Adrenal gland (tissue), 5 donors: ENCODE measurements around the gene CD53.

Experiments
- CTCF ChIP-seq, 6 experiments: fragments of 450-650 bp in 4 of 6; fragments of 200-600 bp in 2 of 6; sonication (generic) in 1 of 6; IDR thresholded peaks; 1 replicate in 5 of 6; 2 replicates in 1 of 6; pipeline versions ENCODE4 v1.5.1 to v1.8.0; 2016 to 2021; ENCODE audit warnings: antibody characterized with exemption in 6 of 6, mild to moderate bottlenecking in 2 of 6, moderate library complexity in 1 of 6
- POLR2A ChIP-seq, 2 donors: fragments of 450-650 bp; IDR thresholded peaks; one replicate each; pipeline ENCODE4 v1.6.1; 2017; ENCODE audit warnings: antibody characterized with exemption in 2 of 2, mild to moderate bottlenecking in 2 of 2, moderate library complexity in 1 of 2
- donor health status: DM: no; HTN: no; CAD: no.

DNA sequence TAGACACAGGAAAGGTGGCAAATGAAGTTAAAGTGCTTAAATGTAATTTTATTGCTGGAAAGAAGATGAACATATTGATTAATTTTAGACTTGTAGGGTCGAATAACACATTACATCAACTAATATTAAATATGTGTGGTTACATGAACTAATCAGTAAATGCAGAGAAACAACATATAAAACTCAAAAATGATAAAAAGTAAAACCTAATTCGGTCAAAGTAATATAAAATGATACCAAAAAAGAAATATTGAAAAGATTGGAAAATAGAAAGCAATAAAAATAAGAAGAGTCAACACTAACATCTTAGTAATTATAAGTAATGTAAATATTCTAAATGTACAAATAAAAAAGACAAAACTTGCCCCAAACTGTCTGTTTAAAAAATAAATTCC, 43.3 kb downstream of the CD53 start:
- TF ChIP-seq CTCF (IDR thresholded peaks at IDR 0.05) (no peak), POLR2A (IDR thresholded peaks at IDR 0.05) (no peak)
